ENCODE results near the gene USP24.

GRCh38 chr1:55231745-55232144, 16.6 kb upstream of the USP24 start:
- TF ChIP-seq POLR2A (IDR thresholded peaks at IDR 0.05; ENCODE audit: low read depth, low read length), result no peak
- no peak for TF ChIP-seq CTCF (IDR thresholded peaks at IDR 0.05; ENCODE audit: extremely low read depth in 1 of 2, insufficient read depth in 1 of 2, low read depth in 1 of 2, low read length in 2 of 2)

Data from endothelial cell of umbilical vein (primary cell).